ENCODE measurements around the gene STRIP2.

The STRIP2 gene

DNA sequence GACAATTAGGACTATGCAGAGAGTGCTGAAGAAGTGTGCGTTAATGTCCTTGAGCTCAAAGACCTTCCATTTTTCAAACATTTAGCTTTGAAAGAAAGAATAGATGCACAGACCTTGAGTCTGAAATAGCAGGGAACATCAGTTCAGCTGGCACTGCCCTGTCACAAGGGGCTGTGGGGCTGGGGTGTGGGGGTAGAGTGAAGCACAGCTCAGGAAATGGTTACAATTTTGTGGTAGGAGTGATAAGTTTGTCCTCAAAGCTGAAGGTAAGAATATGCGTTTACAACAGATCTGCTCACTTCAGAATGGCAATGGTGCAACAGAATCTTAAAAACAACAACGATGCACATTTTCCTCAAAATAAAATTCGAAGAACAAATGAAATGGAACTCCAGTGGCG, 101.7 kb downstream of the STRIP2 start:
- no peak for DNase-seq

DNA sequence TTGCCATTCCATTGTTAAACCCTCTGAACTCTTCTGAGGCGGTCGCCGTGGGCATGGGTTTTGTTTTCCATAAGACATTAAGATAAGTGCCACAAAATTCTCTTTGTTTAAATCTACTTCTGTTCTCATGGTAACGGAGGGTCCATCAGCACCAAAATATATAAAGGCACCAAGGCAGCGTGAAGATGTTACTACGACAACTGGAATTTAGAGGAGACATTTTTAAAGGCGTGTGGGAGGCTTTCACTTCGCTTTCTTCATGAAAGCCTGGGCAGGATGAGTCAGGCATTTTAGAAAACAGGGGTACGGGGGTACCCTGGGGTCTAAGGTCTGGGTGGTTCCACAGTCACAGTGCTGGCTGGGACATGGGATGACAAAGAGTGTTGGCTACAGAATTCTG, 102.1 kb downstream of the STRIP2 start:
- DNase-seq = no peak

Data from NCI-H187 (cell line).